GM12878 (cell line): ENCODE measurements around the gene ANKRD44. TPM values are rescaled to one million over a fixed set of nuclear protein-coding genes. Genes with fewer than 3 reads are reported as not detected.

Experiments
- ATAC-seq: fragments of 200-7000 bp; cut with Tn5 transposase; 3 replicates; pipeline ENCODE4 v1.9.1; 2020; ENCODE audit warnings: mild to moderate bottlenecking, moderate library complexity
- BruUV-seq: library from RNA; stranded (reverse); fragments of 400-500 nt; replicated peaks from 2 replicates; lab custom pipeline; 2021; lab: Mats Ljungman, UMichigan
- CTCF ChIA-PET: fragments of 300-600 bp; sonication (Branson Sonifier 250); formaldehyde crosslinking; extraction: SDS; loops from one replicate; lab custom pipeline; 2021; ENCODE audit warnings: inconsistent platforms; lab: Yijun Ruan, JAX
- POLR2A ChIA-PET: fragments of 350-600 bp; formaldehyde crosslinking; extraction: SDS; loops from one replicate; lab custom pipeline; 2021; ENCODE audit warnings: inconsistent platforms; lab: Charles Lee
- RAD21 ChIA-PET: fragments of 300-600 bp; sonication (Branson Sonifier 250); formaldehyde crosslinking; loops from one replicate; lab custom pipeline; 2023; ENCODE audit warnings: antibody characterized with exemption; ENCODE audit not compliant: unreplicated experiment; lab: Charles Lee
- SMC1A ChIA-PET: fragments of 300-600 bp; sonication (Branson Sonifier 250); formaldehyde crosslinking; loops from one replicate; lab custom pipeline; 2023; ENCODE audit not compliant: unreplicated experiment, uncharacterized antibody; lab: Charles Lee
- DNase-seq: peaks from one replicate; pipeline ENCODE4 v3.0.0-alpha.2; 2011; ENCODE audit warnings: low read depth, low spot score
- FAIRE-seq: peaks from 3 replicates; lab custom pipeline; 2011; peaks lifted over from hg19 to GRCh38; lab: Jason Lieb, UNC
- H2AFZ ChIP-seq: 2 replicates; pipeline ENCODE4 v1.6.0; 2011; ENCODE audit warnings: low read depth, low read length, control low read depth; ENCODE audit not compliant: control insufficient read depth
- H3K27ac ChIP-seq: 2 replicates; pipeline ENCODE4 v1.5.1; 2011; ENCODE audit warnings: control low read depth; ENCODE audit not compliant: control insufficient read depth, insufficient read depth
- H3K27me3 ChIP-seq, 2 experiments: replicated peaks in 1 of 2; 2 replicates each; pipeline versions ENCODE4 v1.6.0 to v1.6.1; 2011; ENCODE audit warnings: low read length in 1 of 2; ENCODE audit not compliant: control insufficient read depth in 2 of 2, insufficient read depth in 2 of 2
- H3K36me3 ChIP-seq, 2 experiments: 2 replicates each; pipeline ENCODE4 v1.5.1; 2011; ENCODE audit warnings: low read length in 1 of 2; ENCODE audit not compliant: control insufficient read depth in 2 of 2, insufficient read depth in 2 of 2
- H3K4me1 ChIP-seq: 2 replicates; pipeline ENCODE4 v1.6.1; 2011; ENCODE audit warnings: mild to moderate bottlenecking, low read length, moderate library complexity, mixed read lengths; ENCODE audit not compliant: control insufficient read depth, insufficient read depth
- H3K4me2 ChIP-seq: 2 replicates; pipeline ENCODE4 v1.6.0; 2011; ENCODE audit warnings: control low read depth; ENCODE audit not compliant: control insufficient read depth, insufficient read depth
- H3K4me3 ChIP-seq: fragments of 200-600 bp; sonication (generic); 2 replicates; pipeline ENCODE4 v1.5.1; 2016
- H3K79me2 ChIP-seq: 2 replicates; pipeline ENCODE4 v1.6.0; 2011; ENCODE audit warnings: low read length; ENCODE audit not compliant: control insufficient read depth, insufficient read depth
- H3K9ac ChIP-seq: 2 replicates; pipeline ENCODE4 v1.8.0; 2011; ENCODE audit warnings: low read length, control low read depth, mixed read lengths; ENCODE audit not compliant: control insufficient read depth, insufficient read depth
- H3K9me3 ChIP-seq: replicated peaks from 3 replicates; pipeline ENCODE4 v1.5.1; 2011; ENCODE audit warnings: mild to moderate bottlenecking, low read length; ENCODE audit not compliant: control insufficient read depth, insufficient read depth
- H4K20me1 ChIP-seq: 2 replicates; pipeline ENCODE4 v1.6.0; 2011; ENCODE audit not compliant: control insufficient read depth, insufficient read depth
- ETV6 ChIP-seq, 2 experiments: fragments of 450-650 bp in 1 of 2; IDR thresholded peaks in 1 of 2; conservative IDR thresholded peaks in 1 of 2; 2 replicates each; pipeline ENCODE4 v1.6.1; 2014; ENCODE audit warnings: antibody characterized with exemption in 1 of 2, borderline replicate concordance in 1 of 2, low read depth in 1 of 2, mild to moderate bottlenecking in 1 of 2, moderate library complexity in 1 of 2
- GABPA ChIP-seq: IDR thresholded peaks from 2 replicates; pipeline ENCODE4 v1.6.1; 2014; ENCODE audit warnings: antibody characterized with exemption, low read depth, mild to moderate bottlenecking, inconsistent platforms
- IKZF2 ChIP-seq, 2 experiments: fragments of 450-650 bp; IDR thresholded peaks; 2 replicates each; pipeline ENCODE4 v1.6.1; 2017; ENCODE audit warnings: mild to moderate bottlenecking in 2 of 2, moderate library complexity in 2 of 2
- JUNB ChIP-seq: IDR thresholded peaks from 2 replicates; pipeline ENCODE4 v1.6.1; 2016; ENCODE audit warnings: antibody characterized with exemption, mild to moderate bottlenecking
- MEF2A ChIP-seq: IDR thresholded peaks from 2 replicates; pipeline ENCODE4 v1.6.1; 2011; ENCODE audit warnings: low read depth, mild to moderate bottlenecking, low read length, moderate library complexity; ENCODE audit not compliant: insufficient read depth
- MEF2B ChIP-seq: fragments of 450-650 bp; IDR thresholded peaks from 2 replicates; pipeline ENCODE4 v1.6.1; 2018; ENCODE audit warnings: mild to moderate bottlenecking, moderate library complexity; ENCODE audit not compliant: partially characterized antibody, poor library complexity, severe bottlenecking
- NFYA ChIP-seq: IDR thresholded peaks from 2 replicates; pipeline ENCODE4 v1.6.1; 2011; ENCODE audit warnings: low read depth, mild to moderate bottlenecking, low read length, improper control_type of control experiment, borderline replicate concordance
- POLR2AphosphoS2 ChIP-seq: IDR thresholded peaks from 2 replicates; pipeline ENCODE4 v1.6.1; 2011; ENCODE audit warnings: low read depth, mild to moderate bottlenecking, low read length, improper control_type of control experiment, moderate library complexity
- RUNX3 ChIP-seq: IDR thresholded peaks from 2 replicates; pipeline ENCODE4 v1.6.1; 2012; ENCODE audit warnings: low read length, inconsistent platforms
- SRF ChIP-seq, 2 experiments: IDR thresholded peaks; 2 replicates each; pipeline ENCODE4 v1.6.1; 2011; ENCODE audit warnings: low read depth in 2 of 2, low read length in 2 of 2, mild to moderate bottlenecking in 1 of 2, moderate library complexity in 1 of 2
- TBL1XR1 ChIP-seq: IDR thresholded peaks from 2 replicates; pipeline ENCODE4 v1.6.1; 2012; ENCODE audit warnings: low read depth, low read length, improper control_type of control experiment
- YY1 ChIP-seq: IDR thresholded peaks from 2 replicates; pipeline ENCODE4 v1.6.1; 2011; ENCODE audit warnings: low read depth, mild to moderate bottlenecking, low read length
- WGBS: methylation state at CpG from one replicate; pipeline ENCODE4 v1.1.6; 2016; ENCODE audit warnings: low lambda C conversion rate; ENCODE audit not compliant: insufficient replicate concordance, insufficient coverage; ENCODE audit errors: missing lambda C conversion rate; 5-methylcytosine and 5-hydroxymethylcytosine counted together
- in situ Hi-C: fragments of 300-500 bp; cut with MboI; formaldehyde crosslinking; loops from 9 replicates; pipeline ENCODE4 v1.14.3; 2018; ENCODE audit warnings: mixed read lengths
- intact Hi-C: fragments of 100-400 bp; cut with micrococcal nuclease; formaldehyde crosslinking; loops from one replicate; pipeline ENCODE4 v1.14.2; 2022; ENCODE audit not compliant: unreplicated experiment
- polyA plus RNA-seq, 11 experiments: library from polyadenylated mRNA; depleted of rRNA in 4 of 11; unstranded in 6 of 11; stranded (reverse) in 5 of 11; fragments of >200 nt; fragmentation: Nextera tagmentation in 4 of 11; fragmentation: Illumina TruSeq in 1 of 11; extraction: Ambion mirVana in 4 of 11; extraction: Trizol in 1 of 11; gene quantifications; 1 replicate in 1 of 11; 2 replicates in 10 of 11; pipeline versions ENCODE4 v1.2.1 to v1.2.3, GENCODE V29; 2011 to 2016; ENCODE audit warnings: inconsistent platforms in 2 of 11, missing spikeins in 2 of 11, low read depth in 1 of 11
- total RNA-seq, 4 experiments: library from RNA; depleted of rRNA in 3 of 4; stranded (reverse); fragments of >200 nt in 3 of 4; fragmentation: Illumina TruSeq in 1 of 4; extraction: Trizol in 1 of 4; gene quantifications; 2 replicates each; pipeline versions ENCODE4 v1.2.1 to v1.2.3, GENCODE V29; 2013 to 2021
- TF ChIP-seq, protein P1 (sequence below): IDR thresholded peaks from 2 replicates; pipeline ENCODE4 v1.6.1; 2012; ENCODE audit warnings: low read depth, low read length, improper control_type of control experiment
- TF ChIP-seq, protein P2 (sequence below): fragments of 450-650 bp; IDR thresholded peaks from 2 replicates; pipeline ENCODE4 v1.6.1; 2017; ENCODE audit warnings: borderline replicate concordance
- TF ChIP-seq, protein P3 (sequence below): fragments of 450-650 bp; IDR thresholded peaks from 2 replicates; pipeline ENCODE4 v1.6.1; 2017; ENCODE audit warnings: antibody characterized with exemption, mild to moderate bottlenecking, moderate library complexity

ANKRD44 gene
- total and polyA plus RNA-seq, 10 of the 15 experiments (the other 5 are each of a cell fraction or from before 2014, with no cell fraction given), result 19.1 to 99.1 (median 59.6) TPM

DNA sequence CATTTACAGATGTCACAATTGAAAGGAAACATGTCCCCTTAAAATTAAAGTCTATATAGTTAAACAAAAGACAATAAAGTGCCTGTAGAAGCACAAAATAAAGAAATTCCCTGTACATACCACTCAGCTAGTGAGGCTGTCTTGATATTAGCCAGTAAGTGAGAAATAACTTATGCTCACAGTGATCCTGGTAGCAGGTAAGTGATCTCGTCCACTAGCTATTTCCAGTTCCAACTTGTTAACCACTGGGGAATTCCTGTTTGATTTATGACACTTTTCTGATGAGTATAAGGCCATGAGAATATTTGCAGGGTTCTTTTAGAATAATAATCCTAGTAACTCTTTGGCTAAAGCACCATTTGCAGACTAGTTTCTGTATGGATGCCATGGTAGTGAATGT is 256.1 kb downstream of the ANKRD44 start (continued):
- TF ChIP-seq TBL1XR1 (no peak), IKZF2 (IDR thresholded peaks at IDR 0.05) (no peak)
- TF ChIP-seq, all 136 proteins: peak for 0

DNA sequence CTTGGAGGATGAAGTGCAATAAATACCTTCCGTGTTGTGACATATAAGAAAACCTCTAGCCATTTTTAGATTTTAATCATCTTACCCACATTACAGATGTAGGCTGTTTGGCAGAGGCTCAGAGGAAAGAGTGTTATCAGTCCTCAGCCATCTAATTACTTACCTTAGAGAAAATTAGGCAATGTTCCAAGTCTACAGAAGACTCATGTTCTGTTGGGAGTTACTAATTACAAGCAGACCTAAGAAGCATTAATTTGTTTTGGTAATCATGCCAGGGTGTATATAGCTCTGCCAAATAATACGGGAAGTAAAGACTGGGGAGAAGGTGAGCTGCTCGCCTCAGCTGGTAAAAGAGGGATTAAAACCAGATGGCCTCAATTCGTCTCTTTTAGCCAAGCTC is 258.2 kb downstream of the ANKRD44 start:
- Histone ChIP-seq H3K4me1 (no peaks in the 10 kb centered on the region), H4K20me1 (no peaks in the 10 kb centered on the region), H3K4me3 (no peak overlapping the region), H3K27me3 (no peaks in the 10 kb centered on the region), H3K36me3 (no peaks in the 10 kb centered on the region; a peak in 2 of 4 replicates), H3K79me2 (no peaks in the 10 kb centered on the region), H2AFZ (no peak overlapping the region), H3K9me3 (peaks cover 10% of the 10 kb centered on the region), H3K4me2 (no peak overlapping the region), H3K9ac (no peak overlapping the region), H3K27ac (no peak overlapping the region)
- no TSS peak for BruUV-seq
- ChIA-PET CTCF (no interaction called here), POLR2A (no interaction called here), SMC1A (no interaction called here), RAD21 (no interaction called here)
- intact Hi-C loops (no loop called here), in situ Hi-C loops (no loop called here)
- WGBS, result 74% methylated on average over 4 of the region's 4 CpGs
- FAIRE-seq, result no peak
- no peak for ATAC-seq
- no peak for DNase-seq
- no peak for TF ChIP-seq MEF2A
- no peak for TF ChIP-seq NFYA
- no peak for TF ChIP-seq YY1
- no peak for TF ChIP-seq GABPA
- TF ChIP-seq, protein P1, sequence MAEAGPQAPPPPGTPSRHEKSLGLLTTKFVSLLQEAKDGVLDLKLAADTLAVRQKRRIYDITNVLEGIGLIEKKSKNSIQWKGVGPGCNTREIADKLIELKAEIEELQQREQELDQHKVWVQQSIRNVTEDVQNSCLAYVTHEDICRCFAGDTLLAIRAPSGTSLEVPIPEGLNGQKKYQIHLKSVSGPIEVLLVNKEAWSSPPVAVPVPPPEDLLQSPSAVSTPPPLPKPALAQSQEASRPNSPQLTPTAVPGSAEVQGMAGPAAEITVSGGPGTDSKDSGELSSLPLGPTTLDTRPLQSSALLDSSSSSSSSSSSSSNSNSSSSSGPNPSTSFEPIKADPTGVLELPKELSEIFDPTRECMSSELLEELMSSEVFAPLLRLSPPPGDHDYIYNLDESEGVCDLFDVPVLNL, result no peak
- no peak for TF ChIP-seq SRF (IDR thresholded peaks at IDR 0.05; ENCODE audit: low read depth in 2 of 2, low read length in 2 of 2)
- no peak for TF ChIP-seq RUNX3
- TF ChIP-seq POLR2AphosphoS2, result no peak
- TF ChIP-seq, protein P2, sequence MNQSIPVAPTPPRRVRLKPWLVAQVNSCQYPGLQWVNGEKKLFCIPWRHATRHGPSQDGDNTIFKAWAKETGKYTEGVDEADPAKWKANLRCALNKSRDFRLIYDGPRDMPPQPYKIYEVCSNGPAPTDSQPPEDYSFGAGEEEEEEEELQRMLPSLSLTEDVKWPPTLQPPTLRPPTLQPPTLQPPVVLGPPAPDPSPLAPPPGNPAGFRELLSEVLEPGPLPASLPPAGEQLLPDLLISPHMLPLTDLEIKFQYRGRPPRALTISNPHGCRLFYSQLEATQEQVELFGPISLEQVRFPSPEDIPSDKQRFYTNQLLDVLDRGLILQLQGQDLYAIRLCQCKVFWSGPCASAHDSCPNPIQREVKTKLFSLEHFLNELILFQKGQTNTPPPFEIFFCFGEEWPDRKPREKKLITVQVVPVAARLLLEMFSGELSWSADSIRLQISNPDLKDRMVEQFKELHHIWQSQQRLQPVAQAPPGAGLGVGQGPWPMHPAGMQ, result no peak
- TF ChIP-seq JUNB, result no peak
- TF ChIP-seq MEF2B, result no peak
- TF ChIP-seq ETV6 (conservative IDR thresholded peaks at IDR 0.05 in 1 of 2, IDR thresholded peaks at IDR 0.05 in 1 of 2; ENCODE audit: borderline replicate concordance in 1 of 2, low read depth in 1 of 2), result no peak
- TF ChIP-seq, protein P3, sequence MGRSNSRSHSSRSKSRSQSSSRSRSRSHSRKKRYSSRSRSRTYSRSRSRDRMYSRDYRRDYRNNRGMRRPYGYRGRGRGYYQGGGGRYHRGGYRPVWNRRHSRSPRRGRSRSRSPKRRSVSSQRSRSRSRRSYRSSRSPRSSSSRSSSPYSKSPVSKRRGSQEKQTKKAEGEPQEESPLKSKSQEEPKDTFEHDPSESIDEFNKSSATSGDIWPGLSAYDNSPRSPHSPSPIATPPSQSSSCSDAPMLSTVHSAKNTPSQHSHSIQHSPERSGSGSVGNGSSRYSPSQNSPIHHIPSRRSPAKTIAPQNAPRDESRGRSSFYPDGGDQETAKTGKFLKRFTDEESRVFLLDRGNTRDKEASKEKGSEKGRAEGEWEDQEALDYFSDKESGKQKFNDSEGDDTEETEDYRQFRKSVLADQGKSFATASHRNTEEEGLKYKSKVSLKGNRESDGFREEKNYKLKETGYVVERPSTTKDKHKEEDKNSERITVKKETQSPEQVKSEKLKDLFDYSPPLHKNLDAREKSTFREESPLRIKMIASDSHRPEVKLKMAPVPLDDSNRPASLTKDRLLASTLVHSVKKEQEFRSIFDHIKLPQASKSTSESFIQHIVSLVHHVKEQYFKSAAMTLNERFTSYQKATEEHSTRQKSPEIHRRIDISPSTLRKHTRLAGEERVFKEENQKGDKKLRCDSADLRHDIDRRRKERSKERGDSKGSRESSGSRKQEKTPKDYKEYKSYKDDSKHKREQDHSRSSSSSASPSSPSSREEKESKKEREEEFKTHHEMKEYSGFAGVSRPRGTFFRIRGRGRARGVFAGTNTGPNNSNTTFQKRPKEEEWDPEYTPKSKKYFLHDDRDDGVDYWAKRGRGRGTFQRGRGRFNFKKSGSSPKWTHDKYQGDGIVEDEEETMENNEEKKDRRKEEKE, result no peak
